ENCODE results near the gene RO60.
"Not testable (repeated sequence)": the region's sequence is repeated elsewhere in the genome, so short reads cannot be mapped to it uniquely, and the experiment has no call there.

The RO60 gene

DNA sequence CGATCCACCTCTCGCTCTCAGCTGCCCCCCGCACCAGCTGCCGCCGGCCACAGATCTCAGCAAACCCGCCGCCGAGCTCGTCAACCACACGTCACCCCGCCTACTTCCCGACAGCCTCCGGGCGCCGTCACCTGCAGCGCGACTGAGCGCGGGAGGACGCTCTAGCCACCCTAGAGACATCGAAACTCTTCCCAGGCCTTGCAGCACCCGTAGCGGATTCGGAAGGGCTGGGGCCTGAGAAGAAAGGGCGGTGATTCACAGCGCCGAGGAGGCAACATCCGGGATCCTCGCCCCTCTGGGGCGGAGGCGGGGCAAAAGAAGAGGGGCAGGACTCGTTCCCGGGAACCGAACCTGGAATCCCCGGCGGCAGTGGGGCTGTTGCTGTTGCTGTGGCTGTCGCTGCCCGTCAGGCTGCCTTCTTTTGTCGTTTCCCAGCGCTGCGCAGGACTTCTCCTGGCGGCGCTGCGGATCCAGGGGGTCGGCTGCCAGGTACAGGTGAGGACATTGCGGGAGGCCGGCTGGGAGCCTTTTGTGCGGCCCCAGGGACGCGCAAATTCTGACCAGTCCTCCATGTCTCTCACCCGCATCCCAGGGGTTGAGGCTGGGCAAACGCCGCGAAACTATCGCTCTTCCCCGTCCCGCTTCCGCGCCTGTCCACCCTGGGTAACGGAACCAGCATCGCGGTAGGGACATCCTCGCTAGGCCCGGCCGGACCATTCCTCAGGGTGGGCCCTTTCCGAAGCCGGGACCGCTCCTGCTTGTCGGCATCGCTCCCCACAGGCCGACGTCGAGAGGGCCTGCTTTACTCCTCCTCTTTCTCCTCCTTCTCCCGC is at the start of gene RO60, which contains the start of gene UCHL5:
Gene RO60, plus strand, starts transcription at position 331 of the 833 bp plus-strand sequence. CDS start 9,443 bp downstream, outside the sequence.
Gene UCHL5, minus strand, starts transcription at position 79 of the 833 bp plus-strand sequence. CDS start 100 bp downstream, outside the sequence.
- DNase-seq: peak; percentile 89

DNA sequence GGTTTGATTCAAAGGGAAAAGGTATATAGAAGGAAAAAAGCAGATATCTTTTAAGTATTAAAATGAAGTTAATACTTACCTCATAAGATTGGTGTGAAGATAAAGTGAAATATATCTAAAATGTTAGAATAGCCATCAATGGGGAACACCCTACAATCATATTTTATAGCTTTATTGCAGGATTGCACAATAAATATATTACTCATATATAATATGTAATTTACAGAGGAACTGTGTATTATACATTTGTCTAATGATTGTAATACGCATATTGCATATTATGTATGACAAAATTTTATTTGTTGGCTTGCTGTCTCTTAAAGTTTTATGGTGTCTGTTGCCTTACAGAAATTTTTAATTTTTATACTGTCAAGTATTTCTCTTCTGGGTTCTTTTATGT is 48.0 kb upstream of the RO60 start:
- DNase-seq: no peak

DNA sequence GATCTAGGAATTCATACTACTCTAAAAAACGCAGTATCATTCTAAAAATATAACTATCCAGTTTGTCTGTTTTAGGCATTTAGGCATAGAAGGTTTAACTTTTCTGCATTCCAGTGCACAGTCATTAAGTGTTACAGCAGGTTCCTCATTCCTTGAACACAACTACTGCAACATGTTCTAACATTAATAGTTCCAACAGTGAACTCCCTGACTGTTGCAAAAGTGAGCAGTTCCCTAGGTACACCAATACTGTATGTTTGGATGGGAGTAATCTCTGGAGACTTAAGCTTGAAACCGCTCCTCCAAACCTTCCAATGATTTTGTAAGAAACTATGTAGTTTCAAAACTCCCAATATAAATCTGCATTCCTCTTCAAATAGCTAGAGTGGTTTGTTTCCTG is 46.4 kb upstream of the RO60 start:
- no peak for DNase-seq

DNA sequence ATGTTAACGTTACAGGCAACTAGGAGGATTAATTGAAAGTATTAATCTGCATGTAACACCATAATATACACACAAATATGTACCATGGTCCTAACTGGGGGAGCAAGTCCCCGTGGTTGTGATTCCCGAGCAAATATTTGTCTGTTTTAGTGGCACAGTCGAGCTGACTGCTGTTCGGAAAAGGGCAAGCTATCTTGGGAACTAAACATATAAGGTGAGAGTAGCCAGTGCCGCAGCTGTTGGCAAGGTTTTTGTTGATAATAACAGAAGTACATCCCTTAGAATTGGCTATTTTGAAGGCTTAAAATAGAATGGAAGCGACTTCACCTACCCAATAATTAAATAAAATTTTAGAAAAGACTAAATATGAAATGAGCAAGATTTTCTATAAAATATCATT is 45.7 kb upstream of the RO60 start:
- DNase-seq: no peak

- no peak for DNase-seq
Measured at GRCh38 chr1:193014400-193014799, 45.0 kb upstream of the RO60 start.

- no peak for DNase-seq
Measured at GRCh38 chr1:193016788-193017187, 42.6 kb upstream of the RO60 start.

DNA sequence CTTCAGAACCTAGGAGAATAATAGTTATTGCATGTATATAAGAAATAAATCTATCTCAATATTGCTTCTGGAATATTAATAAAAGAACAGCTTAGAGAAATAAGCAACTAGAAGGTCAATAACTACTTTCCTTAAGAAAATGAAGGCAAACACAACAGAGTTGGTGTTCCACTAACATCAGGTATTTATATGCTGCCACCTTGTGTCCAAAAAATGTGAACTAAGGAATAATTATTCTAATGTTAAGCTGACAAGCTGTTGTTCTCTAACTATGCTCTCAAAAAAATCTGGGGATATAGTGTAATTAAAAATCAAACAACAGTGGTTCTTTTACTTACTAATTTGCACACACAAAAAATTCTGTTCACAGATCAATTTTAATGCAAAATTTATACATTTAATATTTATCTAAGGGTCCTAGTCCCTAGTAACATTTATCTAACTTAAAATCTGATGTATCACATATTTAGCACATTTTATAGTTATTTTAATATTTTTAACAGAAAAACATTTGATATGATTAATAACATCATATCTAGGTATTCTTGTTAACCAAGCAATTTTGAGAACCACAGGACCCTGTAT is 39.9 kb upstream of the RO60 start:
- DNase-seq: no peak

DNA sequence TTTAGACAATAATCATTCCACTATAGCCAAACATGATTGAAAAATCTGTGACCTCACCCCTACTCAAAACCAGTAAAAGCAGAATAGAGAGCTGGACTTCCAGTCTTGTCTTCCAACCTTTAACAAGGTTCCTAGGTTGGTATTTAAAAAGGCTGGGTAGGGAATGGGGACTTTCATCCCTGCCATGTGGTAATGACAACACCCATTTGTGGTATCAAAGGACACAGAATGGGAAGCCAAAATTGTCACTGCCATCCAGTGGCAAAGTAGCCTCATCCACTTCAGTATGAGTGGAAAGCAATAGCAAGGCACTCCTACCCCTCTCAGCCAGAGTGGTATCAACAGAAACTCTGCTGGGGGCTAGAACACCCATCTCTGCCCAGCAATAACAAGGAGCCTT is 34.2 kb upstream of the RO60 start:
- DNase-seq: no peak

DNA sequence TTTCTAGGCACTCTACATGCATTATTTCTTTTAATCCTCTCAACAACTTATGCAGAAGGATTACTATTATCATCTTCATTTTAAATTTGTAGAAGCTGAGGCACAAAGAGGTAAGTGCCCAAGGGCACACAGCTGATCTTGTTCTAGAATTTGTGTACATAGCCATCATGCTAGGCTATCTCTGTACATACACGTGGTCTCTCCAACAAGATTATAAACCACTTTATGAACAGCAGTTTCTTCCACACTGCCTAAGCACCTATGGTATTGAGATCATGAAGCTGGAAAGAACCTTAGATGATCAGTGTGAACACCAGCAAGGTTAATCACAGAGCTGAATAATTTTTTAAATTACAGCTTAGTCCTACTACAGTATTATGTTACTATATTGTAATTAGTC is 29.1 kb upstream of the RO60 start:
- no peak for DNase-seq

- DNase-seq: no peak
Measured at GRCh38 chr1:193031431-193031830, 28.0 kb upstream of the RO60 start.

GRCh38 chr1:193032643-193033427 is 26.6 kb upstream of the RO60 start:
- not testable (repeated sequence) for DNase-seq

DNA sequence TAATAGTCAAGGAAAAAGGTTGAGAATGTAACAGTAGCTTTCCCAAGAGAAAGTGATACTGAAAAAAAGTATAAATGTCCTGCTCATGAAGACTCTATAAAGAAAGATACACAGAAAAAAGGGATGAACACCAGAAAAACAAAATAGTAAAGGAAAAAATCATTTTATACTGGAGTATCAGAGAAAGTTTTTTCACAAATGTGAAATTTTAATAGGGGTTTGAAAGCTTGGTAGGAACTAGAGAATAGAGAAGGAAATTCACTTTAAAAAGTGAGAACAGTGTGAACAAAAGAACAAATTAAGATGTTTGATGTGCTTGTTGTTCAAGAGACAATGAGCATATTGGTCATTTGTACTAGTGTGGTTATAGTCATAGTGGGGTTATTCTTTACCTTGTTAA is 25.8 kb upstream of the RO60 start:
- no peak for DNase-seq

DNA sequence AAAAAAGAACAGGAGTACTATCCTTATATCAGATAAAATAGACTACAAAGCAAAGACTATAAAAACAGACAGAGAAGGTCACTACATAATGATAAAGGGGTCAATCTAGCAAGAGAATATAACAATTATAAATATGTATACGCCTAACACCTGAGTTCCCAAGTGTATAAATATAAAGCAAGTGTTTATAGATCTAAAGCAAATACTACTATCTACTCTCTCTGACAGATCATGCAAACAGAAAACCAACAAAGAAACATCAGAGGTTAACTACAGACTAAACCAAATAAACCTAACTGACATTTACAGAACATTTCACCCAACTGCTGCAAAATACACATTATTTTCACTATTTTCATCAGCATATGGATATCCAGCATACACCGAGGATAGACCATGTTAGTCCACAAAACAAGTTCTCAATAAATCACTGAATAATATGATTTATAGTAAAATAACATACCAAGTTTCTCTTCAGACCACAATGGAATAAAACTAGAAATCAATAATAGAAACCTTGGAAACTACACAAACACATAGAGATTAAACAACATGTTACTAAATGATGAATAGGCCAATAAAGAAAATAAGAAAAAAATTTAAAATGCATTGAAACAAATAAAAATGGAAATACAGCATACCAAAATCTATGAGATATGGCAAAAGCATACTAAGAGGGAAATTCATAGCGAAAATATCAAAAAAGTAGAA is 22.9 kb upstream of the RO60 start:
- no peak for DNase-seq

DNA sequence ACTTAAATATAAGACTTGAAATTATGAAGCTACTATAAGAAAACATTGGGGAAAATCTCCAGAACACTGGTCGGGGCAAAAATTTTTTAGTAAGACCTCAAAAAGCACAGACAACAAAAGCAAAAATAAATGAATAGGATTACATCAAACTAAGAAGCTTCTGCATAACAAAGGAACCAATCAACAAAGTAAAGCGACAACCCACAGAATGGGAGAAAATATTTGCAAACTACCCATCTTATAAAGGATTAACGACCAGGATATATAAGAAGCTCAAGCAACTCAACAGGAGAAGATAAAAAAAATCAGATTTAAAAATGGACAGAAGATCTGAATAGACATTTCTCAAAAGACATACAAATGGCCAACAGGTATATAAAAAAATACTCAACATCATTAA is 19.4 kb upstream of the RO60 start:
- DNase-seq: no peak

DNA sequence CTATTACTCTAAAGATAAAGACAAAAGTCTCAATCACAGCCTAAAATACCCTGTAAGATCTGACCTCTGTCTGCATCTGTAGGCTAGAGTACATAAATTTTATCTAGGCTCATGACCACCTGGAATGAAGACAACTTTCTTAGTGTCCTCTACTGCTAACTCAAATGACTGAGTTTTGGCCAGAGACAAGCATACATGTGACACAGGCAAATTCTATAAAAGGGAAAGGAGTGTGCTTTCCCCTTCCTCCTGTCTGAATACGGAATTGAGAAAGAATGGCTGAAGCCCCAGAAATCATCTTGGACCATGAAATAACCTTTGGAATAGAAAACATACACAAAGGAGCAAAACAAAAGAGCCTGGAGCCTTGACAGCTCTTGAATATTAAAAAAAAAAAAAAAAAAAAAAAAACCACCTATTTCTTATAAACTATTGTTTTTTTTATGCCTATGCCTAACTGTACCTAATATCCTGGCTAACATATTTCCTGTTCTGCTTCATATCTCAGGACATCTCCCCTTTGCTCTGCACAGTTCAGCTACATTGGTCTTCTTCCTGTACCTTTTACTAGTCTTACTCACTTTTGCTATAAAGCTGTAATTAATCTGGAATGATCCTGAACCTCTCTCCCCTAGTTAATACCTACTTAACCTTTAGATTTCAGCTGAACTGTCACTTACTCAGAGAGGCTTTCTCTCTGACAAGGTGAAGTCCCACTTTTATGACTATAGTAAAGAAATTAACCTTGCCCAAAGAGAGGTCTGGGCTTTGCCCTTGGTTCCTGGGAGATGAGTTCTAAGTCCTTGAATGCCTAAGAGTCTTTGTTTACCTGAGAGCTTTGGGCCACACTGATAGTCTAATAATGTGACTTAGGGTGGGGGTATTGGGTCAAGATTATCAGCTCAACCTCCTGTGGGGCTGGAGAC is 16.4 kb upstream of the RO60 start:
- no peak for DNase-seq

DNA sequence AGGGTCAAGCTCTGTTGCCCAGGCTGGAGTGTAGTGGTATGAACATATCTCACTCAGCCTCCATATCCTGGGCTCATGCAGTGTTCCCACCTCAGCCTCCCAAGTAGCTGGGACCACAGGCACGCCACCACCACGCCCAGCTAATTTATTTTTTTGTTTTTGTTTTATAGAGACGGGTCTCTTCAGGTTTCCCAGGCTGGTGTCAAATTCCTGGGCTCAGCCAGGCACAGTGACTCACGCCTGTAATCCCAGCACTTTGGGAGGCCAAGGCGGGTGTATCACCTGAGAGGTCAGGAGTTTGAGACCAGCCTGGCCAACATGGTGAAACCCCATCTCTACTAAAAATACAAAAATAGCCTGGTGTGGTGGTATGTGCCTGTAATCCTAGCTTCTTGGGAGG is 10.5 kb upstream of the RO60 start:
- DNase-seq: not testable (repeated sequence)

DNA sequence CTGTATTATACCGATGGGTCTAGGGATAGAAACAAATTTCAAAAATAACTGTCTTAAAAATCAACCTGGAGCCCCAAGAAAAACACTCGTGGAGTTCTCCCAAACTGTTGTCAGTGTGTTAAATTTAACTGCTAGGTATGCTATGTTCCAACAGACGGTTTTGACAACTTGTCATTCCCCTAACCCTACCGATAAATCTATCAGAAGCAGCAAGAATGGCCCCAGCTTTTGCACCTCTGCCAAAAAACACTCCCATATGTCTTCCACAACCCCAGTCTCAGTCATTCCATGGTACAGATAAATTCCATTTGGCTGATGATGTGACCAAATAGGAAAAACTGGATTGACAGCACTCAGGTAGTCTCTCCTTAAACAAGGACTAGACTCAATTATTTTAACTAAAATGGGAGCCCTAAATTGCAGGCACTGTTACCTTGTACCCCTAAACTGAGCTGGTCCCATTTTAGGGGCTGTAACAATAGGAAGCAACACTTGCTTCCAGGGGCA is 5.2 kb upstream of the RO60 start:
- no peak for DNase-seq

DNA sequence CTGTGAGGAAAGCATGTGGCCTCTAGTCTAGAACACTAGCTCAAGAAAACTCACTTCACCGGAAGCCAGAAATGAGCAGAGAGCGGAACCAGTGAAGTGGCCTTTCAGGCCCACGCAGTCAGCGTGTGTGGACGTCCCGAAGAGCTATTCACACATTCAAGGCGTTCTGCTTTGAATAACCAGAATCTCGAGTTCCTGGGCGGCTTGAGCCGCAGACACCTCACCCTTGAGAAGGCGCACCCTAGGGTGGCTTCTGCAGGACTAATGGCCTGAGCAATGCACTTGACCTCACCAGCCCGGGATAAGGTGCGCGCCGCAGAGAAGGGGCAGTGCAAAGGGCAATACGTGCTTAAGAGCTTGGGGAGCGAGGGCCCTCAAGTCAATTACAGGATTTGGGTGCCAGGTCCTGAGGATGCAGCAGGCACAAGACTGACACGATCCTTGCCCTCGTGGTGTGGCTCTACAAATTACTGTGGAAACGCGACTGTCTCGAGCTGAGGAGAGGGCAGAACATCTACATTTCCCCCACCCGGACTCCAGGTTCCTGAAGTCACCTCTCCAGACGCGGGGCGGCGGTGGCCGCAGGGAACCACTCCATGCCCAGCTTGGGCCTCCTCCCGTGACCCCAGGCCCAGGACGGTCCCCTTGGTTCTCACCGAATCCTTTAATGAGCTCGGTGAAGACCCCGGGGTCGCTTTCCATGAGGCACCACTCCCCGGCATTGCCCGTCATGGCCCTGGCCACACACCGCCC is 707 bp upstream of the RO60 start:
- DNase-seq: peak; percentile 36

- DNase-seq: no peak
Measured at GRCh38 chr1:193060115-193060403, 647 bp downstream of the RO60 start.

DNA sequence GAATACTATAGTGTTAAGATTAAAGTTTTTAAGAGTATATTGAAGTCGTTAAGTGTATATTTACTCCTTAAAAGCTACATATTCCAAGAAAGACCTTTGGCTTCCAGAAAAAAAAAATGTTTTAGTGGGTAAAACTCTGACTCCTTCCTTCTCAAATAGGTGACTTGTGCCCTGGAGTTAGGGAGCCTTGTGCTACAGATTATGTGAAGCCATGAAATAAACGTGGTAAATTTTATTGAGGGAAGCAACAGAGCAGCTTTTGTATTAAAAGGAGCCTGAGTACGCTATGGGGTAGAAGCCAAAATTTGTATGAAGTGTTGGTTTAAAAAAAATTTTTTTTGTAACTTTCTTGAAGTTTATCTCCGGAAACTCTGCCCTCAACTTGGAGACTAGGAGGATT is 994 bp downstream of the RO60 start:
- DNase-seq: no peak

GRCh38 chr1:193060938-193061337 is 1.5 kb downstream of the RO60 start:
- no peak for DNase-seq

Data from activated T-cell treated with anti-CD3 and anti-CD28 coated beads for 4 hours (primary cell).